Activated naive CD4-positive, alpha-beta T cell treated with Interleukin-2 at 50 U/mL for 16 hours (primary cell): ENCODE measurements around the gene S100A7.
"Not testable (repeated sequence)": the region's sequence is repeated elsewhere in the genome, so short reads cannot be mapped to it uniquely, and the experiment has no call there.

Experiments used
- DNase-seq: peaks from one replicate; pipeline ENCODE4 v3.0.0-alpha.2; 2020

Gene S100A7

DNA sequence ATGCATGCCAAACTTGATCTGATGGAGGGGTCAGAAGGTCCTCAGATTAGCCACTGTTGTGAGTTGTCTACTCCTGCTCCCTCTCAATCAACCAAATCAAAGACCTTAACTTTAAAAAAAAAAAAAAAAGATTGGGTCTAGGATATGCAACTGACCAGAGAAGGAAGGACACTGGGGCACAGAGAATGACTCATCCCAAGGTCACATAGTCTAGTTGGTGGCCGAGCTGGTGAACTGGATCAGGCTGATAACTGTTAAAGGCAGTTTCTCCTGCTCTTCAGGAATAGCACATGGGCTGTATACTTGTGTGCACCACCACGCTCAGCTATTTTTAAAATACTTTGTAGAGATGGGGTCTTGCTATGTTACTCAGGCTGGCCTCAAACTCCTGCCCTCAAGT, 14.8 kb upstream of the S100A7 start:
- DNase-seq = no peak

DNA sequence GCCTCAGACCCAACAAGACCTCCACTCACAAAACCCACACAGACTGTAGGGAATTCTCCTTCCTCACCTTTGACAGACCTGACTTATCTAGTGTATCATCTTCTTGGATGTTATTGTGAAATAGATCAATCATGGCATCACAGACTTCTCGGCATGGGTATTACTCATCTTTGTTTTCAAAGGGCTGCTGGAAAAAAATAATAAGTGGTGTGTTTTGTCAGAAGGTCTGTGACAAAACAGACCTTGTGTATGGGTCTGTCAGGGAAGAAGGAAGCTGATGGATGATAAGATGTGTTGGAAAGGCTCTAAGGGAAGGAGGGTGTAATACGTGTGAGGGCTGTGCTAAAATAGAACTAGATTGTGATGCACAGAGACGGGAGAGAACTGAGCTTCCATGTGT, 13.9 kb upstream of the S100A7 start:
- DNase-seq = no peak

GRCh38 chr1:153470707-153471106, 10.3 kb upstream of the S100A7 start:
- DNase-seq = no peak

DNA sequence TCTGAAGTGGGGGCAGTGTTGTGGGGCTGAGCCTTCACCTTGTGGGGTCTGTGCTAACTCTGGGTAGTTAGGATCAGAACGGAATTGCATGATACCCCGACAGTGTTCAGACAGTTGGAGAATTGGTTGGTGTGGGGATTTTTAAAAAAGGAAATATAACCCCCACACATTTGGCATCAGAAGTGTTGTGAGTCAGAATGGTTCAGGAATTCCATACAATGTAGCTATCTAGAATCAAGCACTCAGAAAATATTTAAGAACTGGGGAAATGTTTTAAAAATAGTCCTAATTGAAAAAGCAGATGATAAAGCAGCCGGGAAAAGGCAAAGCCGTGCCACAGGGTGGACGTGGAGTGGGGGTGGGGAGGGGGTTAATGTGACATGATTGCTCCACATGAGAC, 6.5 kb upstream of the S100A7 start:
- no peak for DNase-seq

DNA sequence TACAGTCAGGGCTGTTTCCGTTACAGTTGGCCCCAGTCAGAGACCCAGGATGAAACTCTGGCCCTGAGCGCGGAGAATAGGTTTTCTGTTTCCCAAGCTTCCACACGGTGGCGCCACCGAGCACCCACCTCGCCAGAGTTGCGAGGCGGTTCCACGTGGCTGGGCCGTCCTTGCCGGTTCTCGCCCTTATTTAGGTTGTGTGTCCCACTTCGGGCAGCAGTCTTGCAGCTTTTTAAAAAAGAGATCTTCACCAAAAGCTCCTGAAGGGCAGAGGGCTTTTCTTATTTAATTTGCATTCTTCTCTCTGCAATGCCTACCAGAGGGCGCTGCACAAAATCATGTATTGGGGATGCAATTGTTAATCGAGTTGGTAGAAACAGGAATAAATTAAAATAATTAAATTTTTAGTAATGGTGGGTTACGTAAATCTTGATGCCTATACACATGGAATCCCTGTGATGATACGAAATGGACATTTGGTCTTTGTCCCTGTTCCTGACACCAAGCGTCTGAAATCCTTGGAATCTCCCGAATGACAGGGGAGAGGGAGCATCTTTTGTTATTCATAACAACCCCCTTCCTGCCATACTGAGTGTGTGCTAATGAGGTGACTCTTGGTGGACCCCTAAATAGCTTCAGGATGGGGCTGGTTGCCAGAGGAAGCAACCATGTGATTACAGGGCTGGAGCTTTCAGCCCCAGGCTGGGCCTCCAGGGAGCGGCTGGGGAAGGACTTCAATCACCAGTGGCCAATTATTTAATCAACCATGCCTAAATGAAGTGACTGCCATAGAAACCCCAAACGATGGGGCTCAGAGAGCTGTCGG, 5.6 kb upstream of the S100A7 start:
- peak; percentile 71 for DNase-seq

GRCh38 chr1:153462741-153463140, 2.3 kb upstream of the S100A7 start:
- DNase-seq = not testable (repeated sequence)

GRCh38 chr1:153459655-153460054, 796 bp downstream of the S100A7 start:
- DNase-seq = no peak

- DNase-seq = no peak
These were observed 4.1 kb downstream of the S100A7 start for GRCh38 chr1:153456396-153456795.

GRCh38 chr1:153448851-153449250, 11.6 kb downstream of the S100A7 start:
- not testable (repeated sequence) for DNase-seq

- DNase-seq = no peak
These were observed 12.8 kb downstream of the S100A7 start for GRCh38 chr1:153447498-153448170.

GRCh38 chr1:153444078-153444477, 16.4 kb downstream of the S100A7 start:
- no peak for DNase-seq

DNA sequence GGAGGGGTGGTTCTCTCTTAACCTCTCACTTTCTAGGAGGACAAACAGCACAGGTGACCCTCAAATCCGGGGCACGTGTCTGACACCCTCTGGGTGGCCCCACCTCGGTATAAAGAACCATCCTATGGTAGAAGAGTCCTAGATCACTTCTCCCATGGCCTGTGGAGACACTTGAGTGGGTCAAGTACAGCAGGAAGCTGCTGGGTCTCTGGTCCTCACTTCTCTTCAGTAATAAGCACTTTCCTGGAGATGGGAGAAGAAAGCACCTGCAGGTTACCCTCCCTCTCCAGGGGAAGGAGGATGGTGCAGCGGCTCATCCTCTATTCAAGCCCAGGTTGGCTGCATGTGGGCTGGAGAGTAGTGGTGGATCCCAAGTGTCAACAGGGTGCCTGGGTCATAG, 17.0 kb downstream of the S100A7 start:
- no peak for DNase-seq

DNA sequence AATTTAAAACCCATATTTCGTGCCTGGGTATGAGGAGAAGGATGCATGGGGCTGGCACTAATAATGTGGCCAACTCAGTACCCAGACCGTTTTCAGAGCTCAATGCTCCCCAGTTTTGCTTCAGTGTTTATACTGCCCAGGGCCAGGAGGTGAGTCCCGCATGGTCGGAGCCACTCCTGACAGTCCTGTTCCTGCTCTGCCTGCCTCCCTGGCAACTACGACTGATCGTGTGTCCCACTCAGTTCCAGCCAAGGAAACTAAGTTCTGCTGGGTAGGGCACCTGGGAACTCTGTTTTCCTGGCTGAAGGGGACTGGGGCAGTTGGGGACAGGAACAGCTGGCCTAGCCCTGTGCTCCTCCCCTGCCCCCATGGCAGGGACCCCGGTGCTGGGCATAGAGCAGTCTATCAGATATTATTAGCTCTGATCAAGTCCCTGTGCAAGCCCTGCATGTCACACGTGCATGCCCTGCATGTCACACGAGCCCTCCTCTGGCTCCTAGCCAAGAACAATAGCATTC, 19.2 kb downstream of the S100A7 start:
- DNase-seq = no peak

DNA sequence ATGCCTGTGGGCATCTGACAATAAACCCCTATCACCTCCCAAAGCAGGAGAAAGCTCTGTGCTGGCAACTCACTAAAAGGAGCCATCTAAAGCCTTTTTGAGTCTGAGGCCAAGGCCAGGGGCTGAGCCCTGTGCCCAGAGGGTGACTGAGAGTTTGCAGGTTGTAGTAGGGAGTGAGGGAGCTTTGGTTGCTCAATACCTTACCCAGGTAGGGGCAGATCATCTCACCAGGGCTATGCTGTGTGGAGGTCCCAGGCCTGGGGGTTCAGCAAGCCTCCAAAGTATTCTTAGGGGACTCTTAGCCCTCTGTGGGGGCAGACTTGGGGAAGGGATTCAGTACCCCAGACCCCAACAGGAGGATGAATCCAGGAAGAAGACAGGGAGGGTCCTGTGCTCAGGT, 21.2 kb downstream of the S100A7 start:
- no peak for DNase-seq

GRCh38 chr1:153438599-153438998, 21.9 kb downstream of the S100A7 start:
- no peak for DNase-seq

GRCh38 chr1:153437236-153437635, 23.2 kb downstream of the S100A7 start:
- no peak for DNase-seq

GRCh38 chr1:153434746-153435455, 25.6 kb downstream of the S100A7 start:
- no peak for DNase-seq

DNA sequence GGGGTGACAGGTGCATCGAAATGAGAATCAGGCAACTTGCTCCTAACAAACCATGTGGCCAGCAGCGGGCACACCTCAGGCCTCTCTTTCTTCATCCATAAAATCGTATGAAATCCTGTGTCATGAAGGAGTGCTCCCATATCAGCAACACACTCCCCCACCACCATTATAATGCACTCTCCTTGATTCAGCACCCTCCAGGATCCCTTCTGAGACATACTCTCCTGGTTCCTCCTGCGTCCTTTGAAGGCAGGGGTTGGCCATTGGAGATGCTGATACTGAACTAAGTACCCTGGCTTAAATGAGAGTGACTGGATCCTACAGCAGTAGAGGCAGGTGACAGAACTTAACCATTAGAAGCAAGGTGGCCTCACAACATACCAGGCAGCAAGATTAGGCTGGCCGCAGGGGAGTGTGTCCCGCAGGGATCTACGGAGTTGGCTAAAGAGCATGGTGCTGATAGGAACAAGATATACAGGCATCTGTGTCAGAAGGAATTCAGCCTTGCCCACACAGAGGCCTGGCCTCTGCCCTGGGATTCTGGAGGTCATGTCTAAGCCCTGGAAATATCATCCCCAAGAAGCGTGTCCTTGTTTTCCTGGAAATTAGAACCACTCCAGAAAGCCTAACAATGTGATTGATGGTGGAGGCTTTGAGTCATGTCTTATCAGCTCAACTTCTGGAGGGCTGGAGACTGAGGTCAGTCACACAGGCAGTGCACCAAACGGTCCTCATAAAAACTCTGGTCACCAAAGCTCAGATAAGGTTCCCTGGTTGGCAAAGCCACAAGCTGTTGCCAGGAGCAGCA, 27.4 kb downstream of the S100A7 start:
- DNase-seq = no peak

- DNase-seq = no peak
These were observed 28.5 kb downstream of the S100A7 start for GRCh38 chr1:153431928-153432327.

DNA sequence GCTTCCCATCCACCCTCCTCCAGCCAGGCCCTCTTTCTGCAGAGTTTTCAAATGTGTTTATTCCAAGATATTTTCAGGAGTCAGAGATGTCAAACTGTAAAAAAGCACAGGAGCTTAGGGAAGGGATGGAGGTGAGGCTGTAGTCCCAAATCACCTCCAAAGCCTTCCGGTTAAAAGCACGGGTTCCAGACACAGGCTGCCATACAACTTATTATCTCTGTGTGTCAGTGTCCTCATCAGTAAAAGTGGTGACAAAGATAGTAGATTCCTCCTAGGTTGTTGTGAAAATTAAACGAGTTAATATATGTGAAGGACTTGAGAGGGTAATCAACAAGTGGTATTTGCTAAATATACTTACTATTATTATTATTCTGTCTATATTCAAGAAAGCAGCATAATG, 29.0 kb downstream of the S100A7 start:
- DNase-seq = no peak

GRCh38 chr1:153431002-153431401, 29.4 kb downstream of the S100A7 start:
- no peak for DNase-seq

DNA sequence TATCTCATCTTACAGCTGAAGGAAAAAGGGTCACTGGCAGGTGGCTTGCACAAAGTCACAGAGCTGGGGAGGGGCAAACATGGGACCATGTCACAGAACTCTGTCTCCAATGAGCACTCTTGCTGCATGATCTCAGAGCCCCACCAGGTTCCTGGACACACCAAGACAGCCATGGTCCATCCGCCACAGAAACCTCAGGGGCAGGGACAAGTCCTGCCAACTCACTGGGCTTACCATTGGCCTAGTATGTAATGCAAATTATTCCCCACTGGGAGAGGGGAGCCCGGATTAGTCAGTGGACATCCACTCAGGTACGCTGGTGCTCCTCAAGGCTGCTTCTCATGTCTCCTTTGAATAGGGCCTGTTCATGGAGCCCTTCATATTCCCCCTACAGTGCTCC, 29.9 kb downstream of the S100A7 start:
- DNase-seq = no peak

GRCh38 chr1:153430166-153430553, 30.3 kb downstream of the S100A7 start:
- no peak for DNase-seq
